HG03175 (cell line): ENCODE results near the gene KCND2.
"Not testable (repeated sequence)": the region's sequence is repeated elsewhere in the genome, so short reads cannot be mapped to it uniquely, and the experiment has no call there.

Experiments
- ATAC-seq: cut with Tn5 transposase; IDR thresholded peaks from one replicate; pipeline ENCODE4 v1.9.1; 2021; ENCODE audit warnings: mild to moderate bottlenecking, moderate library complexity; ENCODE audit not compliant: unreplicated experiment

KCND2 gene

DNA sequence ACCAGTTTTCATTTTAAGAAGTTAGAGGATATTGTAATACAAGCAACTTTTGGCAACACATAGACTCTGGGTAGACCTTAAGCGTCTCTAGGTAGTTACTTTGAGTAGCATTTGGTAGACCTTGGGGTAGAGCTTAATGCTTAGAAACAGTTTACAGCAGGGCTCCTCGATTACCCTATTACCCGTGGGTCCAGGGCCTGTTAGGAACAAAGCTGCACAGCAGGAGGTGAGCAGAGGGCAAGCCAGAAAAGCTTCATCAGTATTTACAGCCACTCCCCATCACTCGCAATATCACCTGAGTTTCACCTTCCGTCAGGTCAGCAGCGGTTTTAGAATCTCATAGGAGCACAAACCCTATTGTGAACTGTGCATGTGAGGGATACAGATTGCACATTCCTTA, 411.5 kb downstream of the KCND2 start:
- no peak for ATAC-seq

- ATAC-seq = no peak
Measured at GRCh38 chr7:120691915-120692314, 418.9 kb downstream of the KCND2 start.

DNA sequence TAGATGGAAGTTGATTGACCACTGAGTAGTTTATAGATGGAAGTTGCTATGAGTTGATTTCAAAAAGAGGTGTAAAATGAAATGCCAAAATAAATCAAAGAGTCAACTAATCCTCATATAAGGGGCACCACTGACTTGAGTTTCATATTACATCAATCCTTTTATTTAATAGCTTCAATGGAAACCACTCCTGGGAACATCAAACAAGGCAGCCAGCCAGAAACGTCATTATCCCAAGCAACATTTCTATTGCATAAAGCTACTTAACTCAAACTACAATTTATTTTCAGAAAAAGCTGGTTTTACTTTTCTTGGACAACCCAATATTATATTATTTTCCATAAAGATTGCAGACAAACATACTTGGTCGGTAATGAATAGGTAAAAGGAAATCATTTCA, 422.9 kb downstream of the KCND2 start:
- ATAC-seq = no peak

- ATAC-seq = no peak
Measured at GRCh38 chr7:120700796-120701195, 427.8 kb downstream of the KCND2 start.

GRCh38 chr7:120702408-120702807, 429.4 kb downstream of the KCND2 start:
- not testable (repeated sequence) for ATAC-seq

DNA sequence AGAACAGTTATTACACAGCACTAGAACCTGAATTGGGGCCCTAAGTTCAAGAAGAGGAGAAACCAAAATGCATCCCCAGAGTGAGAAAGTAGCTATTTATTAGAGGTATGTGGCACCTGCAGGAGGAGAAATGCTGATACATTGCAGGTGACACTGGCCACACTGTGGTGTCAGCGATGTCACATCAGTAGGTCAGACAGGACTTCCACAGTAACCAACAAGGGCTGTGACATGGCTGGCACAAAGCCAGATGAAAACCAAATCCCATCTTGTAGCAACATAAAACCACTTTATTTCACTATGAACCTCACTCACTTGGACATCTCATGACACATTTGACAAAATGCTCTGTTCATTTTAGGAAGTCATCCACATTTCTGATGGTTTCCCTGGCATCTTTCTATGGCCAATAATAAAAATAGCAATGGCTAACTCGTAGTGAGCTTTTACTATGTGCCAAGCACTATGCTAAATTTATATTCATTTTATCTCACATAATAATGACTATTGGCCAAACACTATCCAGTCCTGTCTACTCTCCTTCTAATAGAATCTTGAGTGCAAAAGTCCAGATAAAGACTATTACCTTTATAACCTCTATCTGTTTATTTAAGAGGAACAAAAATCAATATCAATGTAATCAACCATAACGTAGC, 430.7 kb downstream of the KCND2 start:
- no peak for ATAC-seq

DNA sequence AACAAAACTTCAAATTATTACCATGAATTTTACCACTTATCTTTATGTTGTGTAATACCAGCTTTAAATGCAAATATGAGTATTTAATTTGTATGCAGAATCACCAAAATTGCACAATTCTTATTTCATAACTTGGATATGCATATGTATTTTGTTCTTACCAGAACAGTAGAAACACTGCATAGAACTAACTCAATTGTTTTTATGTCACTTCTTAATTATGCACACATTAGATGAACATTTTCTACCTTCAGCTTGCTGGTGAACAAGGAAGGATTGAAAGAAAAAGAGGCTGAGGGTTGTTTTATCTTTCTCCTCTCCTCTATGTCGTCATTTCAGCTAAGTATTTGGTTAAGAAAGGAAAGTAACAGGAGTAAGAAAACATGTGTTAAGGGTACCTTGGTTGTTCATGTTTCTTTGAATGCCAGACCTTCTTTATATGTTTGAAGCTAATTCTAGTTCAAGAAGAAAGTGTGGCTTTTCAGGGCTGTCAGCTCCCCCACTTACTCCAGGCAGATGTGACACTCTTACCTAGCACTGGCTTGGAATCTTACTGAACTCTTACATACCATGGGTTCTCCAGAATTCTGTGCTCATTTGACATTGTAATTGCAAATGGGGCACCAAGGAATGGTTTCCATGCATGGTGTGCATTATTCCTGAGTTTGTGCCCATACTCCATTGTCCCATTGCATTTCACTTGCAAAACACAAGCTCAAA, 436.4 kb downstream of the KCND2 start:
- no peak for ATAC-seq

DNA sequence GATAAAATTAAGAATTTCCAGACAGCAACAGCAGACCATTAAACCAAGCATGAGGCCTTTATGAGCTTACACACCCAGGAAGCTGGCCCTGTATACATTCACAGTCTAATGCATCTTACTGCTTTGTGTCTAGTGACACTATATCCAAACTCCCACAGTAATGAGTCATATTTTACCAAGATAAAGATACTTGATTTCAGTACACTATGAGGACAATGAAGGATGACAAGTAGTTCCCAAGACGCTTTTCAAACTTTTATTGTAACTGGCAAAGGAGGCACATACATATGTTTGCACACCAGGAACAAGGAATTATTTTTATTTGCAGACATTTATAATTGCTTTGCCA, 437.0 kb downstream of the KCND2 start:
- no peak for ATAC-seq

DNA sequence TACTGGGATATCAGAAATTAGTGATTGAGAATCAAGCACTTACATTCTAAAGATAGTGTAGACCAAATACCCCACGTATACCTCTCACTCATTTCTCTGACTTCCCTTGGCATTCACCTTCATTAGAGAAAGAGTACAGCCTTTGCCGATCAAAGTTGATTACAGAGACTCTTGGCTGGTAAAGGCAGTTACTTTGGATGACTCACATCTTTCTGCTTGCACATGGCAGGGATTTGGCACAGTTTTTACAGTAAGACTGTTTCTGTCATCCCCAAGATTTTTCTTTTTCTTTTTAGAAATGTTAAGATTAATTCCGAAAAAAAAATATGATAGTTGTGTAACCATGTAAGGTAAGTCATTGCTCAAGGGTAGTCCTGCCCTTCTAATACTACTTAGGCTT, 442.0 kb downstream of the KCND2 start:
- no peak for ATAC-seq

GRCh38 chr7:120716307-120716706, 443.3 kb downstream of the KCND2 start:
- ATAC-seq = no peak

DNA sequence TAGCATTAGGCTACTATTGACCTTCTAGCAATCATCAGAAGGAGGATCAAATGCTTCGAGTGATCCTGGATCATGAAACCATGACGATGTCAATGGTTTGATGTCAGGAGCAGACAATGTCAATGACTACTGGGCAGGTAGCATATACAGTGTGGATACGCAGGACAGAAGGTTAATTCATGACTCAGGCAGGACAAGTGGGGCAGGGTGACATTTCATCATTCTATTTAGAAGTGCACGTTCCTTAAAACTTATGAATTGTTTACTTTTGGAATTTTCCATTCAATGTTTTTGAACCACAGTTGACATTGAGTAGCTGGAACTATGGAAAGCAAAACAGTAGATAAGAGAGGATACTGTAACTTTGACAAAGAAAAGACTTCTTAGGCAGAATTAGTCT, 444.2 kb downstream of the KCND2 start:
- no peak for ATAC-seq

- ATAC-seq = no peak
Measured at GRCh38 chr7:120718361-120718760, 445.4 kb downstream of the KCND2 start.

GRCh38 chr7:120720317-120720716, 447.3 kb downstream of the KCND2 start:
- no peak for ATAC-seq

DNA sequence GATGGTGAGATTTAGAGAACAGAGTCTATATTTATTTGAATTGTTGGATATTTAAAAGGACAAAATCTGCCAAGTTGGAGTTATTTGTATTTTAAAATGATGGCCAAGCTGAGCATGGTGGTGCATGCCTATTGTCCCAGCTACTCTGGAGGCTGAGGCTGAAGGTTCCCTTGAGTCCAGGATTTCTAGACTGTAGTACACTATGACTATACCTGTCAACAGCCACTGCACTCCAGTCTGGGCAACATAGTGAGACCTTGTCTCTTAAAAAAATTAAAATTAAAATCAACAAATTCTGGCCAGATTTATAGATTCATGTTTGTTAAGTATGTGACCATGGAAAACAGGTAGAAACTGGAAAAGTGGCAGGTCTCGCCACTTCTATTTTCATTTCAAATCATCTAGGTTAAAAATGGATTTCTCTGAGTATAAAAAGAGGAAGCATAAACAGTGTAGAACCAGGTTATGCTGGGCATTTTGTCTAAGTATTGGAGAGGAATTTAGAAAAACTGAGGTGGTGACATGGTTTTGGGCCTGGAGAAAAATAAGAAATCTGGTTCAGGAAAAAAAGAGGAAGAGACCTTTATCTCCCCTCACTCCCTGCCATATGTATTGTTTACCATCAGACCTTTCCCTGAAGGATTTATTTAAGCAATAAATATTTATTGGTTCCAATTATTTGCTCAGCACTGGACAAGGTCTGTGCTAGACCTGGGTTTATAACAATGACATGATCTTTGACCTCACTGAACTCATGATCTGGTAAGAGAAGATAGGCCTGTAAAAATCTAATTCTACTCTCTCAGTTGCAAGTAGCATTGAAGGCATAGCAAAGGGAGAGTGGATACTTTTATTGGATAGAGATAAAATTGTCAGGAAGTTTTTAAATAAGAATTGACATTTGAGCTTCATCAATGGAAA, 450.8 kb downstream of the KCND2 start:
- ATAC-seq = no peak

- ATAC-seq = no peak
Measured at GRCh38 chr7:120724448-120724847, 451.5 kb downstream of the KCND2 start.

DNA sequence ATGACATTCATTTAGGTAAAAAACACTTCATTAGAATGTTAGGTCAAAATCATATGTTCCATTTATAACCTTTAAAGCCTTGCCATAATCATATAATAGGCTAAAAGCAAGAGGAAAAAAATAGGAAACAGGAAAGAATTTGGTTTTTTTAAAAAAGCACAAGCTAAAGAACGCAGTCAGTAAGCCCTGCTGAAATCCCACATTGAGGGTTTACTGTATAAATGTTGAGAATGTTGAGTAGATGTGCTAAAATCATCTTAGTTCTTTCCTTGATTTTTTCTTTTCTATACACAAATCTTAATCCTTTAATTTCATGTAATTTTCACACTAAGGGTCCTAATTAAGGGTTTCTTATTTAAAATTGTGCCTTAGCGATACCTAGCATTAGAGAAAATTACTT, 452.0 kb downstream of the KCND2 start:
- ATAC-seq = no peak

DNA sequence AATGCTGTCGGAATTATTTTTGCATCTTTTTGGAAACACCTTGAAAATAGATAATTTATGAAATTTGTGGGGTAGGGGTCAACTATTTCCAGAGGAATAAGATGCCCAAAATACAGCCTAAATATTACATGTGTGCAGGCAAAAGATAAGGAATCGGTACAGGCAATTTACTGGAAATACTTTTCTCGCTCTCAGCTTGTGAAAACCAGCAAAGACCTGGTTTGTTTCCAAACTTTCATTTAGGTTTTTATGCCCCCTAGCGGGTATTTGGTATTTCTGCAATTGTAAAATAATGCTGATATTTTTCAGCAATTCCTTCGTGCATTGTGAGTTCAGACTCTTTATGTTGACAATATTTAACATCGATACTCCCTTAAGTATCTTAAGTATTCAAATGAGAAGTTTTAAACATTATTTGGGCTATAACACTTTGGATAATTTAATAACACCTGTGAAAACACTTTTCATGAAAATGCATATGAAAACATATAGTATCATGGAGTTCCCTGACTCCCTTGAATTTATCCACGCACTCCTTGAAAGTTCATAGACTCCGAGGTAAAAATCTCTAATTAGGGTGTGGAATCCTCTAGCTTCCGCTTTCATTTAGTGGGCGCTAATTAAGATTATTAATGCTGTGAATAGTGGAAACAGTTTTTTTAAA, 452.5 kb downstream of the KCND2 start:
- no peak for ATAC-seq

- ATAC-seq = no peak
Measured at GRCh38 chr7:120729245-120729644, 456.3 kb downstream of the KCND2 start.

GRCh38 chr7:120731271-120731670, 458.3 kb downstream of the KCND2 start:
- no peak for ATAC-seq

GRCh38 chr7:120732256-120732655, 459.3 kb downstream of the KCND2 start:
- ATAC-seq = no peak

- ATAC-seq = no peak
Measured at GRCh38 chr7:120733143-120733542, 460.2 kb downstream of the KCND2 start.
